ENCODE results near the gene STAB2. TPM values are rescaled to one million over a fixed set of nuclear protein-coding genes. Genes with fewer than 3 reads are reported as not detected.

Gene STAB2
- polyA plus RNA-seq, 3 donors: not detected

DNA sequence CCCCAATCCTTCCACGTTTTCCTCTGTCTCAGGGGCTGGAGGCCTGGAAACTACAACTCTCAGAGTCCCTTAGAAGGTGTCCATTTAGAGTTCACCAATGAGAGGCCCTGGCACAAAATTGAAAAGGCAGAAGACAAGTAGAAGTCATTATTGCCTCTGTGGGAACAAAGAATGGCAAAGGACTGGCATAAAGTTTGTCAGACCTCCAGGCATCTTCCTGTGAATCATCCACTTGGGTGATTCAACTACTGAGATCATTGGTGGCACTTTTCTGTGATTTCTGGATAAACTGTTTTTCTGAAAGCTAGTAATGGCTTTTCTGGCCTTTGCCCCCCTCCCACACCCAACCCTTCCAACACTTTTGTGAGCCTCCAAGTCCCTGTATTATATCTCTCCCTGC is 48.7 kb upstream of the STAB2 start:
- Histone ChIP-seq H2AFZ (ENCODE audit: insufficient read depth, low read depth, low read length, poor library complexity, severe bottlenecking) (no peak overlapping the region), H3K4me1 (ENCODE audit: control insufficient read depth in 1 of 2, insufficient read depth in 2 of 2, low read length in 2 of 2) (no peaks in the 10 kb centered on the region), H3K27ac (ENCODE audit: low read depth in 1 of 2, low read length in 2 of 2) (no peak overlapping the region), H4K20me1 (ENCODE audit: insufficient read depth, low read length) (no peaks in the 10 kb centered on the region), H3K4me3 (replicated peaks in 1 of 3; ENCODE audit: low read depth in 2 of 3, low read length in 3 of 3) (no peak overlapping the region), H3K79me2 (ENCODE audit: insufficient read depth, low read length) (no peaks in the 10 kb centered on the region), H3K4me2 (replicated peaks; ENCODE audit: extremely low read depth, low read length, poor library complexity, severe bottlenecking) (no peak overlapping the region), H3K9ac (ENCODE audit: insufficient read depth, low read length, poor library complexity, severe bottlenecking) (no peak overlapping the region), H3K27me3 (ENCODE audit: control insufficient read depth in 2 of 2, insufficient read depth in 2 of 2, low read length in 2 of 2) (no peaks in the 10 kb centered on the region), H3K9me3 (replicated peaks in 1 of 2; ENCODE audit: control insufficient read depth in 1 of 2, insufficient read depth in 1 of 2, low read length in 2 of 2) (no peaks in the 10 kb centered on the region), H3K36me3 (replicated peaks in 1 of 2; ENCODE audit: control insufficient read depth in 1 of 2, insufficient read depth in 2 of 2, low read length in 2 of 2) (no peaks in the 10 kb centered on the region)
- peaks cover 1 to 16% (median 7%) of the 10 kb centered on the region in 3 donors for H3K27me3 Mint-ChIP-seq (ENCODE audit: low read depth in 3 of 3)
- no peak overlapping the region for H3K4me3 Mint-ChIP-seq
- TF ChIP-seq CTCF (IDR thresholded peaks at IDR 0.05): no peak
- H3K36me3 Mint-ChIP-seq: no peaks in the 10 kb centered on the region
- DNase-seq: no peak
- H3K9me3 Mint-ChIP-seq: peaks cover 0 to 3% (median 0%) of the 10 kb centered on the region in 7 donors
- WGBS (ENCODE audit: insufficient coverage): 67% methylated on average over 1 of the region's 1 CpG
- H3K4me1 Mint-ChIP-seq: no peaks in the 10 kb centered on the region
- intact Hi-C loops (cut with micrococcal nuclease): no loop called here
- H3K27ac Mint-ChIP-seq: no peak overlapping the region

DNA sequence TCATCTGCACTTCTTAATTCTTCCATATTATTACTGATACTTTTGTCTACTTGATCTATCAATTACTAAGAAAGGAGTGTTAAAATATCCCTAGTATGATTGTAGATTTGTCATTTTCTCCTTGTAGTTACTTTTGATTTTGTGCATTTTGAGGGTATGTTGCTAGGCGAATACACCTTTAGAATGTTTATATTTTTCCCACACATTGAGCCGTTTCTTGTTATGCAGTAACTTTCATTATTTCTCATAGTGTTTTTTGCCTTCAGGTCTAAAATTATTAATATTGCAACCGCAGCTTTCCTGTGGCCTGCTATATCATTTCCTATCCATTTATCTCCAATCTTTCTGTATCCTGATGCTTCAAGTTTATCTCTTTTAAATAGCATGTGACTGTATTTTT is 46.8 kb upstream of the STAB2 start:
- Mint-ChIP-seq H3K36me3 (no peaks in the 10 kb centered on the region), H3K4me1 (no peaks in the 10 kb centered on the region), H3K27me3 (ENCODE audit: low read depth in 3 of 3) (peaks cover 1 to 19% (median 7%) of the 10 kb centered on the region in 3 donors), H3K27ac (no peak overlapping the region), H3K9me3 (peaks cover 0 to 5% (median 0%) of the 10 kb centered on the region in 7 donors), H3K4me3 (no peak overlapping the region)
- no peaks in the 10 kb centered on the region for H3K27me3 ChIP-seq (ENCODE audit: control insufficient read depth in 2 of 2, insufficient read depth in 2 of 2, low read length in 2 of 2)
- no peaks in the 10 kb centered on the region for H3K79me2 ChIP-seq (ENCODE audit: insufficient read depth, low read length)
- H3K4me3 ChIP-seq (replicated peaks in 1 of 3; ENCODE audit: low read depth in 2 of 3, low read length in 3 of 3): no peak overlapping the region
- intact Hi-C loops (cut with micrococcal nuclease): loop anchor here in 1 of 2 donors (10.0 kb wide), 1 partner anchor 1766 kb away; no protein-coding TSS in a partner anchor
- no peaks in the 10 kb centered on the region for H3K36me3 ChIP-seq (replicated peaks in 1 of 2; ENCODE audit: control insufficient read depth in 1 of 2, insufficient read depth in 2 of 2, low read length in 2 of 2)
- no peak for DNase-seq
- H3K27ac ChIP-seq (ENCODE audit: low read depth in 1 of 2, low read length in 2 of 2): no peak overlapping the region
- no peak for TF ChIP-seq CTCF (IDR thresholded peaks at IDR 0.05)
- H2AFZ ChIP-seq (ENCODE audit: insufficient read depth, low read depth, low read length, poor library complexity, severe bottlenecking): no peak overlapping the region
- no peak overlapping the region for H3K4me2 ChIP-seq (replicated peaks; ENCODE audit: extremely low read depth, low read length, poor library complexity, severe bottlenecking)
- no CpG with 5 or more reads among the region's 3 CpGs for WGBS (ENCODE audit: insufficient coverage)
- no peaks in the 10 kb centered on the region for H3K9me3 ChIP-seq (replicated peaks in 1 of 2; ENCODE audit: control insufficient read depth in 1 of 2, insufficient read depth in 1 of 2, low read length in 2 of 2)
- no peaks in the 10 kb centered on the region for H4K20me1 ChIP-seq (ENCODE audit: insufficient read depth, low read length)
- no peaks in the 10 kb centered on the region for H3K4me1 ChIP-seq (ENCODE audit: control insufficient read depth in 1 of 2, insufficient read depth in 2 of 2, low read length in 2 of 2)
- H3K9ac ChIP-seq (ENCODE audit: insufficient read depth, low read length, poor library complexity, severe bottlenecking): no peak overlapping the region

Measured in CD14-positive monocyte (primary cell).